AML-193 (cell line): ENCODE data around the gene IL1RAPL1.

ENCODE experiments used
- DNase-seq, 2 experiments: peaks; one replicate each; lab custom pipeline; 2025; lab: John Stamatoyannopoulos, UW

Gene IL1RAPL1

DNA sequence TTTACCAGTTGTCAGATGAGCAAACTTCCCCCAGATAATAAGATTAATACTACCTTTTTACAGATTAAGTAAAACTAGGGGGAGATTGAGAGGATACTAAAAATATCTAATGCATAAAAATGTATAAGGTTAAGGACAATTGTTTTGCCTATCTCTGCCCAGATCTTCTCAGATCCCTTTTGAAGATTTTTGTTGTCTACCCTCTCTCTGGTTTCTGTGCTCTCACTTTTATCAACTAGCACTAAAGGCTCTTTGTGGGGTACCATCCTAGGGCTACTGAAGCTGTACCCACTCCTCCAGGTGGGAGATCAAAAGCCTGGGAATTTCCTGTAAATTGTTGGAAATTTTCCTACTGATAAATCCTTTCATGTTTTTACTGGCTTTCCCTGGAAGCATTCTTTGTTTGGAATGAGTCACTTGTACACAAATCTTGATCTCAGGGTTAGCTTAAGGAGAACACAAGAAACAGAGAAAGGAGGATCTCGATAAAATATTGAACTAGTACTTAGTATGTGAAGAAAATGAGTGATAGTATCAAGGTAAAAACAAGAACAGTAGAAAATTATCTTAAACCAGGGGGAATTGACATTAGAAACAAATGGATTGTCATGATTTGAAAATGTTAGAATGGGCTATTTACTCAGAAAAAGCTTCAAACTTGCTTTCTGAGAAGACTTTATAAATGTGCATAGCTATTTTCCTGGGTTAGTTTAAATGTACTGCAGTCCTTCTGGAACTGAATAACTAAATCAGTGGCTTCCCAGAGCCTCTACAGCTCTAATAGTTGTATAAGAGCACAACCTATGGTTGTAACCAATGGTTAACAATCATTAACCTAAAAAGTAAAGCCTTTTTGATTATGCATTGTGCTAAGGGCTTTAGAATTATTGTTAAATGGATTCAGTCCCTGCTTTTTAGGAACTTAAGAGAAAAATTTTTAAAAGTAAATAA is 948.2 kb downstream of the IL1RAPL1 start:
- DNase-seq: no peak

DNA sequence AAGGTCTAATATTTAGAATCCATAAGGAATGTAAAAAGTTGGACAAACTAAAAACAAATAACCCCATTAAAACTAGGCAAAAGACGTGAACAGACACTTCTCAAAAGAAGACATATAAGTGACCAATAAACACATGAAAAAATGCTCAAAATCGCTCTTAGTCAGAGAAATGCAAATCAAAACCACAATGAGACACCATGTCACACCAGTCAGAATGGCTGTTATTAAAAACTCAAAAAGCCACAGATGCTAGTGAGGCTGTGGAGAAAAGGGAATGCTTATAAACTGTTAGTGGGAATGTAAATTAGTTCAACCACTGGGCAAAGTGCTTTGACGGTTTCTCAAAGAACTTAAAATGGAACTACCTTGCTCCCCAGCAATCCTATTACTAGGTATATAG is 953.8 kb downstream of the IL1RAPL1 start:
- DNase-seq: no peak

DNA sequence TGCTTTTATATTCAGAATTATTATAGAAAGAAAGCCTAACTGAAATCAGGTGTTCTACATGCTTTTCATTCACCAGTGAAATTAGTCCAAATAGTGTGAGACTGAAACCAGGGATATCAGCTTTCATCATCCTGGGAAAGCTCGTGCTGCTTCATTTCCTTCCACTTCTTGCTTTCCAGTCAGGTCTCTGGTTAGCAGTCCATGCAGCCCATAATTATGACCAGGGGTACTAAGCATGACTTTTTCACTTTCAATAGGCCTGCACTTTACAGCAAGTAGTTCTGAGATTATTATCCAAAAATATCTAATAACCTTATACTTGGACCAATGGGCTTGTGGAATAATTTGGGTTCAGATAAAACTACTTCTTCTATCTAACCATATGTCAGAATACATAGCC is 954.9 kb downstream of the IL1RAPL1 start:
- no peak for DNase-seq

DNA sequence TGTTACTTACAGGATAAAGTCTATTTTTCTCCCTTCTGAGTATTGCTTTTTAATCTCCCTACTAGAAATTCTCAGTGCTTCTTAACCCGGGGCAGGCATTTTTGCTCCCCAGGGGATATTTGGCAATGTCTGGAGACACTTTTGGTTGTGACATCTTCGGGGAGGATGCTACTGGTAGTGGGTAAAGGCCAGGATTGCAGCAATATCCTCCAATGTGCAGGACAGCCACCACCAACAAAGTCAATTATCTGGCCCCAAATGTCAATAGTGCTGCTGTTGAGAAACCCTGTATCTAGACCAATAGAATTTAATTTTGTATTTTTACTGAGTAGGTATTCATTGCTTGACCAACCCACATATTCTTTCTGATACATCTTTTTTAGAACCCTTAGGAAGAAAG is 958.6 kb downstream of the IL1RAPL1 start:
- DNase-seq: peak; percentile 12 to 33

DNA sequence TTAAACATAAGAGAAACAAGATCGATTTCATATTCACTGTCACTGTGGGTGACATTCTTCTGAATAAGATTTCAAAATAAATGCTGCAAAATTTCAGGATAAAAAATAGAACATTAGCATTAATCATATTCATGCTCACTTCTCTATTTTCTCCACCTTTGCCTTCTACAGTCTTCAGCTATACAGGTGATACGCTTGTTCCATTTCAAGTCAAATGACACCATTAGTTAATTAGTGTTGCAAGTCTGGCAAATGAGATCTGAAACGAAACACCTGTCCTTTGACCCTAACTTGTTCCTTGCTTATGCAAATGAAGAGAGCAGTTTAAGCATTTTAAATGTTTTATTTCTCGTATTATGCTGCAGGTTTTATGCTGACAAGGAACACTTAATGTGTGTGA is 960.6 kb downstream of the IL1RAPL1 start:
- DNase-seq: no peak

DNA sequence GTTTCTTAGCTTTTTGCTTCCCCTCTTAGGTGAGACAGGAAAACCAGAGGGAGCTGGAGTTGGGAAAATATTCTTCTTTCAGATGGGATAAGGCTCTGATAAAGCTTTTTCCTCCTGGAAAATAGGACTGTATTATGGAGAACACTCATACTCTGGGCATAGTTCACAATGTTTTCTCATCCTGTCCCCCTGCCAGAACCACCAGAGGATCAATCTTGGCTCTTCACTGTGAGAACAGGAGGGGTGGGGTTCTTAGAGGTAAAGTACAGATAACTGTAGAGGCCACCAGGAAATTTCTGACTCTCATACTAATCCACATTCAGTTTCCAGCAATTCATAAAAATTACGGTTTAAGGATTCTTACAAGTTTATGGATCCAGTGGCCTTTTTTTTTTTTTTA is 966.3 kb downstream of the IL1RAPL1 start:
- no peak for DNase-seq

DNA sequence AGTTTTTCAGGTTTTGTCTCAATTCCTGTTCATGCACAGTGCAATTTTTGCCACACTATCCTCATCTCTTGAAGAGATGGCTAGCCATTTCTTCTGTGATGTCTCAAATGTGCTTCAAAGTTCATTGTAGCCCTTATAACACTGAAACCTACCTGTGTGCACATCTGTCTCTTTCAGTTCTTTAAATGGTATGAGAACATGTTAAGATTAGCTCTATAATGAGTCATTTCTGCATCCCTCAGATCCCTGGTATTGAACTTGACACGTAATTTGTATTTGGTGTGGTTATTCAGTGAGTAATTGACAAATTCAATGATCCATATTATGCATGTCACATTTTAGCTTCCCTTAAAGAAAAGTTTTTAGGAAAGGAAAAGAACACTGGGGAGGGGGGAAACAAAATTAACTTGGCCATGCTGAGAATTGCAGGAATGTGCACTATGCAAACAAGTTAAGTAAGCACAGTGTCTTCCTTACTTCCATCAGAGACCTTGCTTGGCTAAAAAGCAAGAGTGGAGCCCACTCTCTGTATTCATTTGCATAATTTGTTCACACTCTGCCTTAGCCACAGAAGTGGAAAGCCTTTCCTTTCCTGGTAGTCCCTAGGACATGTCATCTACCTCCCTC is 968.3 kb downstream of the IL1RAPL1 start:
- no peak for DNase-seq

DNA sequence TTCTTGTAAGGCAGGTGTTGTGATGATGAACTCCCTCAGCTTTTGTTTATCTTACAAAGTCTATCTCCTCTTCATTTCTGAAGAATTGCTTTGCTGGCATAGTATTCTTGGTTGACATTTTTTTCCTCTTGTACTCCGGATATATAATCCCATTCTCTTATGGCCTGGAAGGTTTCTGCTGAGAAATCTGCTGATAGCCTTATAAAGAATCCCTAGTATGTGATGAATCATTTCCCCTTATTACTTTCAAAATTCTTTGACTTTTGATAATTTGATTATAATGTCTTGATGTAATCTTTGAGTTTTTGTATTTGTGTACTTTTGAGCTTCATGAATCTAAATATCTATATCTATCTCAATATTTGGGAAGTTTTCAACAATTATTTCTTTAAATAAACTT is 972.8 kb downstream of the IL1RAPL1 start:
- DNase-seq: no peak

DNA sequence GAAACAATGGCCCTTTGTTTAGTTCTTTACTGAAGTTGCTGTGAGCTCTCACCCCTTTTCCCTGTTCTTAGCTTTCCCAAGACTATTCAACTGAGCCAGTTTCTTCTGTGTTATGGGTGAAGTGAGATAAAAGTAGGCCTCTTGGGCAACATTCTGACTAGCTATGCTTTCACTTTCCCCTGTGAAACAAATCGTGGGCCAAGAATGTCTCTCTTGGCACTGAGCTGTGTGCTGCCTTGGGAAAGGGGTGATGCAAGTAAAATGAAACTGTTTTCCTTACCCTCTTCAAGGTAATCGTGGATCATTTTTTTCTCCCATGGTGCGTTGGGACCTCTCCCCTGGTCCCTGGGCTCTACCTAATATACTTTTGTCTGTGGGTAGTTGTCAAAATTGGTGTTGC is 974.2 kb downstream of the IL1RAPL1 start:
- DNase-seq: no peak

DNA sequence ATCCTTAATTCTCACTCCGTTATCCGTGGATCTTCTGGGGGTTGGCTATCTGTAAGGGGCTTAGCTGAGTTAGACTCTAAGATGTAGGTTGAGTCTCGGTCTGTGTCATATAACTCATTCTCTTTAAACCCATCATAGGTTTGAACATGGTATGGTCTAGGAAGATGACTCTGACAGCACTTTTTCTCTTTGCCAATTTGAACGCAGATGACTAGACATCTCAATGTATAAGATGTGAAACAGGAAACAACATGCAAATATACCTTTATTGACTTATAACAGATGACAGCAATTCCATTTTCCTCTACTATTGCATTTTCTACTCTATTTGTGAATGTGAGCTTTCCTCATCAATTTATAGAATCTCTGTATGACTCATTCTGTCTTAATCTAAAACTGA is 993.3 kb downstream of the IL1RAPL1 start:
- no peak for DNase-seq

DNA sequence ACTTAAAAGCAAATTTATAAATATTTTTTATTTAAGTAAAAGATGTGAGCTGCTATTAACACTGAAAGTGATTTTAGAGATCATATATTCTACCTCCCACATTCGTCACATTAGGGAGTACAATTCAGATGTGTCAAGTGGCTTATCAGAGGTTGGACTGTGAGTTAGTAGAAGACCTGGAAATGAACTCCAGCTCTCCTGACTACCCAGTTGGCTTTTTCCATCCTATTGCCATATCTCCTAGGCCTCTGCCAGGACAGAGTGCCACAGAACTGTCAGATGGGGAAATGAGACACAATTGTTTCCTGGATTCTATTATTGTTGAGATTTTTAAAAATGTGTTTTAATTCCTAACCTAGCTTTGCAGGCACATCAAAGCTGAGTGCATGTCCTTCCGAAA is 994.0 kb downstream of the IL1RAPL1 start:
- DNase-seq: no peak

DNA sequence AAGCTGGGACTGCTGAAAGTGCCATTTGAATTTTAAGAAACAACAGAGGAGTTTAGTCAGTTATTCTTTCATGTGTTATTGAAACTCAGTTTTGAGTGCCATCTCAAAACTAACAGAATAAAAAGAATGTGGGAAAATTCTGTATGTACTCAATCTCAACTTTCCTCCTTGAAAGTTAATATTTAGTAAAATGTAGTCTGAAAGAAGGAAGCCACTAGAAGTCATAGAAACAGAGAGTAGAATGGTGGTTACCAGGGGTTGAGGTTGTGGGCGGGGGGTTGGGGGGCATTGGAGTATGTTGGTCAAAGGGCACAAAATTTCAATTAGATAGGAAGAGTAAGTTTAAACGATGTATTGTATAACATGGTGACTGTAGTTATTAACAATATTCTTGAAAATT is 999.9 kb downstream of the IL1RAPL1 start:
- DNase-seq: no peak

DNA sequence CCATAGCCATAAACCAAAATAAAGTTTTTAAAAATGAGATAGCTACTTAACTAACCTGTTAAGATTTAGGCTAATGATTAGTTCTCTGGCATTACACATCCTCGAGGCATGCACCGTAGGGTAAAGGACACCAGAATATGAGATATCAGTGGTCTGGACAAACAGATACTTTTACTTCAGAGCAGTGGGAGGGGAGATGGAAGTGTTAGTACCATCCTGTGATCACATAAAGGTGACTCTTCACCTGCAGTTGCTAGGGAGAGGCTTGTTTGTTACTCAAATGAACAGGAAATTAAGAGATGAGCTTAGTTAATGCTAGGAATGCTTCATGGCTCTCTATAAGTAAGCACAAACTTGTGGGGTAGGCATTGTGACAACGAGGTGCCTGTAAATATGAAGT is 1003.7 kb downstream of the IL1RAPL1 start:
- no peak for DNase-seq

DNA sequence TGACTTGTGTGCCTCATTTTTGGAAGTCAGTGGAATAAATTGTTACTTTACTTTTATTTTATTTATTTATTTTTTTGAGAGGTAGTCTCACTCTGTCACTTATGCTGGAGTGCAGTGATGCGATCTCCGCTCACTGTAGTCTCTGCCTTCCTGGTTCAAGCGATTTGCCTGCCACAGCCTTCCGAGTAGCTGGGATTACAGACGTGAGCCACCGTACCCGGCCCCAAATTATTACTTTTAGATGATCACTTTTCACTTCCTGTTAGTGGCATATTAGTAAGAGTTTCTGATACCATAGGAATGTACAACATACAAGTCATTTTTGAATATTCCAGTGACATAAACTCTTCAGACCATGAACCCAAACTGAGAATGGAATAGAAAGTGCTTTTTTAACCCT is 1017.1 kb downstream of the IL1RAPL1 start:
- DNase-seq: no peak

DNA sequence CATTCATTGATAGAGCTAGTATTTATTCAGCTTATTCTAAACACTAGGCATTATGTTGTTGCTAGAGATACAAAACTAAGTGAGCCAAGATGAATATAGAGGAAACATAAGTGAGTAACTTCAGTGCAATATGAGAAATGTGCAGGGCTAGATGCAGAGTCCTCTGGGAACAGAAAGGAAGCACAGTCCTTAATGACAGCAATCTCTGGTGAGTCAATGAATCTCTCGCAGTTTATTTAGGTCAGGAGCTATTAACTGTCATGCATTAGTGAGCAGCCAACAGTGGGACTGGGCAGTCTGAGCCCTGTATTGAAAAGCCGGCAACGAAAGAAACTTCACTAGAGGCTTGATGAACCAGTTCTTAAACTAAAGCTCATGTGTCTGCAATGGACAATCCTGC is 1030.0 kb downstream of the IL1RAPL1 start:
- no peak for DNase-seq

DNA sequence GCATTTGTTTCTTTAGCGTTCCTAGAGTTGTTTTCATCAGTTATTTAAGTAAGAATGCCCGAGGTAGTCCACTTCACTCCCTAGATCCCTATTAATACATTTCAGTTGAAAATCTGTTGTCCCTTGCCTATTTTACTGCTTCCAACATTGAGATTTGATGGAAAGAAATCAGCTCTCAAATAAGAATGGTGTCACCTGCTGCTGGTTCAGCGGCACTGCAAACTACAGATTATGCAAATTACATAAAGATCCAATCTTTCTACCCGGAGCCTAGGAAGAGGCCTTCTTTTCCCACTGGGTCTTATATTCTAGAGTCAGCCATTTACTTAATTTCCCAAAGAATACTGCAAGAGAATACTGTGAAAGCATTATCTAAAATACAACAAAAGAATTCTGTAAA is 1030.5 kb downstream of the IL1RAPL1 start:
- no peak for DNase-seq

DNA sequence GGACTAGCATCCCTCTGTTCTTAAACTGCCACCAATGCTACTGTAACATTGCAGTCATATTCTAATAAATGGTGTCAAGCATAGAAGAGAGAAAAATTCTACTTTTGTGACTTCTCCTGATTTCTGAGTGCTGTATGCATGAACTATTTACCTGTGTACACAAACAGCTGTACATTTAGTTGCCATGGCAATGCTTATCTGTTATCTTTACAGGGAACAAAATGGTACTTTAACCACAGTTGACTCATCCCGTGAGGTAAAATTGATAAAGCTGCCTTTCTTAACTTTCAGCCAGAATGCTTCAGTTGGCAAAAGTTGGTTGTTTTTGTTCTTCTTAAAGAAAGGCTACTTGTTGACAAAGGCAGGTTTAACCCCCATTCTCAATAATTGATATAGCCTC is 1040.6 kb downstream of the IL1RAPL1 start:
- DNase-seq: no peak

DNA sequence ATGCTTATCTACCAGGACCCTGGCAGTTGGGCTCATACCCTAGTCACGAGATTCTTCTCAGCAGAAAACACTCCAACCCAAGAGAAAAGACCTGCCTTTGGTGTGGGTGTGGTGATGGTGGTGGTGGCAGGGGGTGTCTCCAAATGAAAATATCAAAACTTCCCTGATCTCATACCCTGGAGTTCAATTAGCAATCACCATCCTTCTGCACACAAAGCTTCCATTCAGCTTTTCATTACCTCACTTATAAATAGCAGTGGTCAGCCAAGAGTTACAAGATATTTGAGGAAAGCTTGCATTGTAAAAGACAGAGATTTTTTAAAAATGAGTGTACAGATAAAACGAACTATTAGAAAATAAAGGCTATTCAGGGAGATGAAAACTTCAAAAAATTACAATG is 1047.3 kb downstream of the IL1RAPL1 start:
- no peak for DNase-seq

DNA sequence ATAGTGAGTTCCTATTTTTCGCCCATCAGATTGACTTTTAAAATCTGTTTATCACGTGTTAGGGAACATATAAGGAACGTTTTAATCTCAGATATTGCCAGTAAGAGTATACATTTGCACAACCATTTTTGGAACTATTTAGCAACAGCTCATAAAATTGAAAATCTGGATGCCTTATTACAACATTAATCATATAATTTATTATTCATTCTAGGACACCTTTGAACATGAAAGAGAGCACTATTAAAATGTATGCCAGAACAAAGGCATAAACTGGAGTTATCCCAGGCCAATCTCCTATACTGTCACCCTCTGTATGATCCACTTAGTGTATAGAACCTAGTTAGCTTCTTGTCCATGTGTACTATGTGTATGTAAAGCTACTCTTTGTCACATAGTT is 1049.1 kb downstream of the IL1RAPL1 start:
- DNase-seq: no peak

DNA sequence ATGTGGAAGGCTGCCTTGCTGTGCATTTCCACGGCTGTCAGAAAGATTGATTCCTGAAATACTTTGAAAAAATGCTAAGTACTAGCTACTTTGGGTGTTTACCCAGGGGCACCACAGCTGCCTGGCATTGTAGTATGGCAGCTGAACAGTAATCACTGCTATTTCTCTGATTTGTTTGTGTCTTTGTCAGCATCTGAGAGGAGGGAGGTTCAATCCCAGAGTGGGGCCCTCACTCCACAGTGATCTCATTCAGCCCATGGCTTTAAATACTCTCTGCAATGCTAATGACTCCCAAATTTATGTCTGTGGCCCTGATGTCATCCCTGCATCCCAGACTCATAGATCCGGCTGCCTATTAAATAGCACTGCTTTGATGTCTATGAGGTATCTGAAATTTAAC is 1052.9 kb downstream of the IL1RAPL1 start:
- no peak for DNase-seq

DNA sequence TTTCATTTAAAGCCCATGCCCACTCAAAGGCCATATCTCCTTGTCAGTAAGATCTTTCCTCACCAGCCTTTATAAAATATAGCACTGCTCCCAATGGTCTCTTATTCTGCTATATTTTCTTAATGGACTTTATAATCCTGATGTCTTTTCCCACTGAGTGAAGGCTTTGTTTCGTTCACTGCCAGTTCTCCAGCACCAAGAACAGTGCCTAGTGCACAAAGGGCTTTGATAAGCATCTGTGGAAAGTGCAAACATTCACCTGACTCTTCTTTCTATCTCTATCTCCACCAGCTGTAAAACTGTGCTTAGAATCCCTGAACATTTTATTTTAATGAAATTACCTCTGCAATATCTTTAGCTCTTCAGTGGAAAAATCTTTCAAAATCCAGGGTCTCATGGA is 1054.2 kb downstream of the IL1RAPL1 start:
- DNase-seq: no peak

DNA sequence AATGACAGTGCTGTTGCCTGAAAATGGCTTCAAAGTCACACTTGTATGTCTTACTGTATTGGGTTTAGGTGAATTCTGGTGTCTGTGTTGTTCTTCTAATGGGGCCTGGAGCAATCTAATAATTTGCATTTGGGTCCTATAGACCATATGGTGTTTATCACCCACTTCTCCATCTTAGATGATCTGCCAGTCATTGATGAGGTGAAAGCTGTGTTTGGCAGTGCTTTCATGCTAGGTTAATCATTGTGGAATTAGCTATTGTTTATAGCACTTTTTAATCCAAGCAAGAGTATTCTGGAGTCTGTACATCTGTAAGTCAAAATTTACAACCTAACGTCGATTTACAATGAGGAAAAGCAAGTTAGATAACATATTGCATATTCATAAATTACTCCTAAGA is 1055.9 kb downstream of the IL1RAPL1 start:
- no peak for DNase-seq

DNA sequence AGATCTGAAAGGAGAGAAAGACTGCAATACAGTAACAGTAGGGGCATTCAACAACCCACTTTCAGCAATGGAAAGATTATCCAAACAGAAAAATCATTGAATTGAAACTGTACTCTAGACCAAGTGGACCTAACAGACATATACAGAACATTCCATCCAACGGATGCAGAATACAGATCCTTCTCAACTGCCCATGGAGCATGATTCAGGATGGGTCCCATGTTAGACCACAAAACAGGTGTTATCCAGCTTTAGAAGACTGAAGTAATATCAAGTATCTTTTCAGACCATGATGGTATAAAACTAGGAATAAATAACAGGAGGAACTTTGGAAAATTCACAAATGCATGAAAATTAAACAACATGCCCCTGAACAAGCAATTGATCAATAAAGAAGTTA is 1060.9 kb downstream of the IL1RAPL1 start:
- no peak for DNase-seq

DNA sequence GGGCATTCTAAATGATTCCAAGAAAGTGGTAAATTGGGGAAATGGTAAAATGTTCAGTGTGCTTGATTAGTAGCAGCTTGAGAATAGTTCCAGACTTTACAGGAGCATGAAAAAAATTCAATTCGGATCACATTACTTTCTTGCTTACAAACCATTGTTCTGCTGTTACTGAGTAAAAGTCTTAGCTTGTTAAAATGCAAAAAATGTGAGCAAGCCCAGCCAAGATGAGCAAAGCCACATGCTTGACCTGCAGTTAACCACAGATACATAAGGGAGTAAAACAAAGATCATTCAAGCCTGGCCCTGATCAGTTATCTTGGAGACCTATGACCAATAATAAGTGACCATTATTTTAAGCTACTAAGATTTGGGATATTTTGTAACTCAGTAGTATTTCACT is 1065.2 kb downstream of the IL1RAPL1 start:
- DNase-seq: no peak
